ENCODE data around the gene GIPR. TPM values are rescaled to one million over a fixed set of nuclear protein-coding genes. Genes with fewer than 3 reads are reported as not detected.

Gene GIPR
- polyA plus RNA-seq, 1 of the 3 experiments (the other 2 are of a cell fraction), result 1.4 TPM

DNA sequence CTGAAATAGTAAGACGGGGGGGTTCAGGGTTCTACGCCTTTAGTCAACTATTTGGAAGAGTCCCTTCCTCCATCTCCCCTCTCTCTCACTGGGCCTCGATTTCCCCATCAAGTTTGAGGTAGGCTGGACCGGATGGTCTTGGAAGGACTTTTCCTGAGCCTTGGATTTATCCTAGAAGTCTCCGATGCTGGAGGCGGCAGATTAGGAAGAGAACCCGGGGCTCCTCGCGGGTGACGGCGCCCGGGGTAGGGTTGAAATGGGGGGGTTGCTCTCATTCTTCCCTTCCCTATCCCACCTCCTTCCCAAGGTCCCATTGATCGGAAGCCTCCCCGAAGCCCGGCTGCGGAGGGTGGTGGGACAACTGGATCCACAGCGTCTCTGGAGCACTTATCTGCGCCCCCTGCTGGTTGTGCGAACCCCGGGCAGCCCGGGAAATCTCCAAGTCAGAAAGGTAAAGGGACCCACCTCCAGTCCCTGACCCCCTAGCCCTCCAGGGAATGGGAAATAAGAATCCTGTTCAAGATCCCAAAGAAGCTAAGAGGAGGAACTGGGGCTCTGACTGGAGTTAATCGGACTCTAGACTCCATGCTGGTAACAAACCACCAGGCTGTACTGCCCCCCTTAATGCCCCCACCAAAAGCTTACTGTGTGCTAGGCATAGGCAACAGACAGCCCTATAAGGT lies 25.2 kb downstream of the GIPR start:
- under 1% methylated on average over 19 of the region's 22 CpGs for WGBS (ENCODE audit: low lambda C conversion rate)
- Histone ChIP-seq H3K79me2 (ENCODE audit: insufficient read depth) (peaks cover 39% of the 10 kb centered on the region), H3K9ac (peak overlapping the region; percentile 82), H3K4me1 (ENCODE audit: control insufficient read depth in 1 of 2, insufficient read depth in 2 of 2, low read depth in 1 of 2, low read length in 1 of 2) (peaks cover 0 to 6% of the 10 kb centered on the region in 2 experiments; a peak in 1 of 4 replicates), H3K4me3 (ENCODE audit: low read depth in 2 of 2, low read length in 1 of 2) (peak overlapping the region; percentile 71 to 91), H2AFZ (ENCODE audit: low read depth) (peak overlapping the region; percentile 86), H3K36me3 (replicated peaks in 1 of 2; ENCODE audit: control insufficient read depth in 1 of 2, insufficient read depth in 2 of 2, low read length in 1 of 2) (peaks cover 2 to 15% of the 10 kb centered on the region in 2 experiments), H3K27ac (ENCODE audit: low read depth in 2 of 2, low read length in 1 of 2) (peak overlapping the region; percentile 48 to 87), H4K20me1 (ENCODE audit: insufficient read depth) (0 out of 2 replicates have a peak, but pooled peaks cover 4% of the 10 kb centered on the region), H3K4me2 (peak overlapping the region; percentile 88), H3K9me2 (no peaks in the 10 kb centered on the region), H3F3A (replicated peaks; ENCODE audit: insufficient read depth) (peaks cover 11% of the 10 kb centered on the region), H3K27me3 (ENCODE audit: insufficient read depth) (no peaks in the 10 kb centered on the region), H3K9me3 (no peaks in the 10 kb centered on the region)
- TF ChIP-seq SIN3A (IDR thresholded peaks at IDR 0.05; ENCODE audit: borderline replicate concordance, low read depth, low read length), result peak; percentile 62; the same call in 1 of the 2 replicates
- TF ChIP-seq, protein P1, sequence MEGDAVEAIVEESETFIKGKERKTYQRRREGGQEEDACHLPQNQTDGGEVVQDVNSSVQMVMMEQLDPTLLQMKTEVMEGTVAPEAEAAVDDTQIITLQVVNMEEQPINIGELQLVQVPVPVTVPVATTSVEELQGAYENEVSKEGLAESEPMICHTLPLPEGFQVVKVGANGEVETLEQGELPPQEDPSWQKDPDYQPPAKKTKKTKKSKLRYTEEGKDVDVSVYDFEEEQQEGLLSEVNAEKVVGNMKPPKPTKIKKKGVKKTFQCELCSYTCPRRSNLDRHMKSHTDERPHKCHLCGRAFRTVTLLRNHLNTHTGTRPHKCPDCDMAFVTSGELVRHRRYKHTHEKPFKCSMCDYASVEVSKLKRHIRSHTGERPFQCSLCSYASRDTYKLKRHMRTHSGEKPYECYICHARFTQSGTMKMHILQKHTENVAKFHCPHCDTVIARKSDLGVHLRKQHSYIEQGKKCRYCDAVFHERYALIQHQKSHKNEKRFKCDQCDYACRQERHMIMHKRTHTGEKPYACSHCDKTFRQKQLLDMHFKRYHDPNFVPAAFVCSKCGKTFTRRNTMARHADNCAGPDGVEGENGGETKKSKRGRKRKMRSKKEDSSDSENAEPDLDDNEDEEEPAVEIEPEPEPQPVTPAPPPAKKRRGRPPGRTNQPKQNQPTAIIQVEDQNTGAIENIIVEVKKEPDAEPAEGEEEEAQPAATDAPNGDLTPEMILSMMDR (IDR thresholded peaks at IDR 0.05), result peak; percentile 98
- TF ChIP-seq MEF2A (IDR thresholded peaks at IDR 0.05; ENCODE audit: borderline replicate concordance, low read depth), result no peak
- TF ChIP-seq RAD21 (IDR thresholded peaks at IDR 0.05; ENCODE audit: low read length), result peak; percentile 55
- TF ChIP-seq, protein P2, sequence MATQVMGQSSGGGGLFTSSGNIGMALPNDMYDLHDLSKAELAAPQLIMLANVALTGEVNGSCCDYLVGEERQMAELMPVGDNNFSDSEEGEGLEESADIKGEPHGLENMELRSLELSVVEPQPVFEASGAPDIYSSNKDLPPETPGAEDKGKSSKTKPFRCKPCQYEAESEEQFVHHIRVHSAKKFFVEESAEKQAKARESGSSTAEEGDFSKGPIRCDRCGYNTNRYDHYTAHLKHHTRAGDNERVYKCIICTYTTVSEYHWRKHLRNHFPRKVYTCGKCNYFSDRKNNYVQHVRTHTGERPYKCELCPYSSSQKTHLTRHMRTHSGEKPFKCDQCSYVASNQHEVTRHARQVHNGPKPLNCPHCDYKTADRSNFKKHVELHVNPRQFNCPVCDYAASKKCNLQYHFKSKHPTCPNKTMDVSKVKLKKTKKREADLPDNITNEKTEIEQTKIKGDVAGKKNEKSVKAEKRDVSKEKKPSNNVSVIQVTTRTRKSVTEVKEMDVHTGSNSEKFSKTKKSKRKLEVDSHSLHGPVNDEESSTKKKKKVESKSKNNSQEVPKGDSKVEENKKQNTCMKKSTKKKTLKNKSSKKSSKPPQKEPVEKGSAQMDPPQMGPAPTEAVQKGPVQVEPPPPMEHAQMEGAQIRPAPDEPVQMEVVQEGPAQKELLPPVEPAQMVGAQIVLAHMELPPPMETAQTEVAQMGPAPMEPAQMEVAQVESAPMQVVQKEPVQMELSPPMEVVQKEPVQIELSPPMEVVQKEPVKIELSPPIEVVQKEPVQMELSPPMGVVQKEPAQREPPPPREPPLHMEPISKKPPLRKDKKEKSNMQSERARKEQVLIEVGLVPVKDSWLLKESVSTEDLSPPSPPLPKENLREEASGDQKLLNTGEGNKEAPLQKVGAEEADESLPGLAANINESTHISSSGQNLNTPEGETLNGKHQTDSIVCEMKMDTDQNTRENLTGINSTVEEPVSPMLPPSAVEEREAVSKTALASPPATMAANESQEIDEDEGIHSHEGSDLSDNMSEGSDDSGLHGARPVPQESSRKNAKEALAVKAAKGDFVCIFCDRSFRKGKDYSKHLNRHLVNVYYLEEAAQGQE (IDR thresholded peaks at IDR 0.05; ENCODE audit: low read depth, low read length), result 0 out of 2 replicates have a peak, but pooled peaks have one; percentile 45
- peak; percentile 58 for TF ChIP-seq SMC3 (IDR thresholded peaks at IDR 0.05; ENCODE audit: low read depth, low read length)
- ChIA-PET POLR2A (interaction anchor here (0.8 to 1.9 kb wide), 5 partner anchors 20 to 90 kb away, joined by 3 to 8 read pairs (median 4); partner anchors contain the start of genes FBXO46 and SIX5), CTCF (interaction anchor here (0.6 to 6.8 kb wide), 40 partner anchors 9 to 1208 kb away, joined by 3 to 106 read pairs (median 4); partner anchors contain the start of genes DMPK, DMWD, FBXO46 and SIX5)
- DNase-seq, result peak; percentile 85

DNA sequence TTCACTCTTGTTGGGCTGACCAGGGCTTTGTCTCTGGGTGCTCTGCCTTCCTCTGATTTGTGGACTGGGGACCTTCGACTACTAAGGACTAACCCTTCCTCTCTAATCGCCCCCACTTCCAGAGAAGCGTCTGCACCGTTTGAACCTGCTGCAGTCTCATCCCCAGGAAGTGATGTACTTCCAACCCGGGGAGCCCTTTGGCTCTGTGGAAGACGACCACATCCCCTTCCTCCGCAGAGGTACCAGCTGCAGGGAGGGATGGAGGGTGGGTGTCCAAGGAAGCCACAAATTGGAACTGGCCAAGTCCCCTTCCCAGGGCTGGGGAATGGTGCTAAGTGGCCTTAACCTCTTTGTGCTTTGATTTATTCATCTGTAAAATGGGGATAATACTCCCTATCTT lies 33.7 kb downstream of the GIPR start:
- DNase-seq, result no peak
- Histone ChIP-seq H2AFZ (ENCODE audit: low read depth) (no peak overlapping the region), H3K9me3 (no peaks in the 10 kb centered on the region), H4K20me1 (ENCODE audit: insufficient read depth) (no peaks in the 10 kb centered on the region), H3K4me1 (ENCODE audit: control insufficient read depth in 1 of 2, insufficient read depth in 2 of 2, low read depth in 1 of 2, low read length in 1 of 2) (no peaks in the 10 kb centered on the region), H3K27me3 (ENCODE audit: insufficient read depth) (no peaks in the 10 kb centered on the region), H3K4me2 (no peak overlapping the region), H3K36me3 (replicated peaks in 1 of 2; ENCODE audit: control insufficient read depth in 1 of 2, insufficient read depth in 2 of 2, low read length in 1 of 2) (peaks cover 4 to 5% of the 10 kb centered on the region in 2 experiments), H3K4me3 (ENCODE audit: low read depth in 2 of 2, low read length in 1 of 2) (no peak overlapping the region), H3K27ac (ENCODE audit: low read depth in 2 of 2, low read length in 1 of 2) (no peak overlapping the region), H3K9ac (no peak overlapping the region), H3K79me2 (ENCODE audit: insufficient read depth) (no peaks in the 10 kb centered on the region), H3F3A (replicated peaks; ENCODE audit: insufficient read depth) (no peaks in the 10 kb centered on the region), H3K9me2 (no peaks in the 10 kb centered on the region)
- TF ChIP-seq FOXM1 (IDR thresholded peaks at IDR 0.05; ENCODE audit: low read depth), result no peak
- no peak for TF ChIP-seq MXI1 (IDR thresholded peaks at IDR 0.05; ENCODE audit: low read depth, low read length)
- TF ChIP-seq TEAD4 (IDR thresholded peaks at IDR 0.05; ENCODE audit: borderline replicate concordance, insufficient read depth), result no peak
- TF ChIP-seq NRF1 (IDR thresholded peaks at IDR 0.05; ENCODE audit: low read depth, low read length), result no peak
- no peak for TF ChIP-seq SIN3A (IDR thresholded peaks at IDR 0.05; ENCODE audit: borderline replicate concordance, low read depth, low read length)
- ChIA-PET CTCF (interaction anchor here (1.5 to 1.7 kb wide), 2 partner anchors 8 to 9 kb away, joined by 6 read pairs; partner anchors contain the start of genes QPCTL and SNRPD2), POLR2A (no interaction called here)
- 86% methylated on average over 7 of the region's 7 CpGs for WGBS (ENCODE audit: low lambda C conversion rate)
